Endothelial cell of umbilical vein (primary cell): ENCODE measurements around the gene PNPLA3. TPM values are rescaled to one million over a fixed set of nuclear protein-coding genes. Genes with fewer than 3 reads are reported as not detected.

ENCODE experiments used
- BruUV-seq: library from RNA; stranded (reverse); fragments of 400-500 nt; replicated peaks from 2 replicates; lab custom pipeline; 2021; lab: Mats Ljungman, UMichigan
- CTCF ChIA-PET: fragments of 300-600, 350-600 bp; sonication (Branson Sonifier 250); formaldehyde crosslinking; loops from one replicate; lab custom pipeline; 2021; ENCODE audit warnings: antibody characterized with exemption, inconsistent platforms; lab: Charles Lee
- POLR2A ChIA-PET: fragments of 300-600, 350-600 bp; sonication (Branson Sonifier 250); formaldehyde crosslinking; loops from one replicate; lab custom pipeline; 2021; ENCODE audit warnings: antibody characterized with exemption, inconsistent platforms; lab: Charles Lee
- DNase-seq: peaks from one replicate; pipeline ENCODE4 v3.0.0-alpha.2; 2011; ENCODE audit warnings: low read depth, low spot score
- FAIRE-seq: peaks from 2 replicates; lab custom pipeline; 2011; peaks lifted over from hg19 to GRCh38; lab: Jason Lieb, UNC
- H2AFZ ChIP-seq: 2 replicates; pipeline ENCODE4 v1.6.0; 2012; ENCODE audit warnings: low read depth, low read length, control low read depth, inconsistent platforms
- H3K27ac ChIP-seq: 2 replicates; pipeline ENCODE4 v1.5.1; 2011; ENCODE audit warnings: low read depth, mild to moderate bottlenecking, control low read depth, low read length, moderate library complexity; ENCODE audit not compliant: insufficient read depth
- H3K27me3 ChIP-seq, 2 experiments: 2 replicates each; pipeline versions ENCODE4 v1.6.0 to v1.6.1; 2011; ENCODE audit warnings: low read length in 2 of 2, mixed read lengths in 1 of 2; ENCODE audit not compliant: control insufficient read depth in 2 of 2, insufficient read depth in 2 of 2
- H3K36me3 ChIP-seq, 2 experiments: 2 replicates in 1 of 2; 3 replicates in 1 of 2; pipeline ENCODE4 v1.5.1; 2011; ENCODE audit warnings: low read length in 2 of 2, mild to moderate bottlenecking in 1 of 2, moderate library complexity in 1 of 2; ENCODE audit not compliant: control insufficient read depth in 2 of 2, insufficient read depth in 2 of 2; ENCODE audit errors: extremely low read depth in 1 of 2
- H3K4me1 ChIP-seq: 3 replicates; pipeline ENCODE4 v1.5.1; 2011; ENCODE audit warnings: mild to moderate bottlenecking, low read length; ENCODE audit not compliant: control insufficient read depth, insufficient read depth; ENCODE audit errors: extremely low read depth
- H3K4me2 ChIP-seq: 2 replicates; pipeline ENCODE4 v1.6.1; 2011; ENCODE audit warnings: low read length, control low read depth, mixed read lengths; ENCODE audit not compliant: insufficient read depth
- H3K4me3 ChIP-seq, 3 experiments: fragments of 200-600 bp in 1 of 3; sonication (generic), shearing (Covaris generic) in 1 of 3; replicated peaks in 1 of 3; 2 replicates each; pipeline ENCODE4 v1.5.1; 2011 to 2016; ENCODE audit warnings: control low read depth in 3 of 3, low read length in 3 of 3, mild to moderate bottlenecking in 2 of 3, inconsistent platforms in 1 of 3, low read depth in 1 of 3, moderate library complexity in 1 of 3; ENCODE audit not compliant: insufficient read depth in 1 of 3
- H3K79me2 ChIP-seq: 2 replicates; pipeline ENCODE4 v1.6.0; 2012; ENCODE audit warnings: low read length, inconsistent platforms; ENCODE audit not compliant: control insufficient read depth, insufficient read depth
- H3K9ac ChIP-seq: replicated peaks from 2 replicates; pipeline ENCODE3; 2011; ENCODE audit warnings: low read length, control low read depth; ENCODE audit not compliant: insufficient read depth; ENCODE audit errors: extremely low read depth
- H3K9me1 ChIP-seq: replicated peaks from 3 replicates; pipeline ENCODE4 v1.6.0; 2011; ENCODE audit warnings: mild to moderate bottlenecking, low read length; ENCODE audit not compliant: control insufficient read depth, insufficient read depth; ENCODE audit errors: extremely low read depth
- H3K9me3 ChIP-seq: replicated peaks from 2 replicates; pipeline ENCODE4 v1.5.1; 2012; ENCODE audit warnings: low read length, inconsistent platforms; ENCODE audit not compliant: control insufficient read depth, insufficient read depth
- H4K20me1 ChIP-seq: replicated peaks from 2 replicates; pipeline ENCODE3; 2011; ENCODE audit warnings: mild to moderate bottlenecking, low read length; ENCODE audit not compliant: control insufficient read depth, insufficient read depth; ENCODE audit errors: extremely low read depth
- EZH2 ChIP-seq: IDR thresholded peaks from 2 replicates; pipeline ENCODE4 v1.6.1; 2012; ENCODE audit warnings: borderline replicate concordance, low read depth, mild to moderate bottlenecking, moderate library complexity, low read length, inconsistent platforms; ENCODE audit not compliant: severe bottlenecking
- FOS ChIP-seq: IDR thresholded peaks from 2 replicates; pipeline ENCODE4 v1.6.1; 2011; ENCODE audit warnings: mild to moderate bottlenecking, low read length, moderate library complexity, borderline replicate concordance; ENCODE audit not compliant: insufficient read depth
- GATA2 ChIP-seq: IDR thresholded peaks from 2 replicates; pipeline ENCODE4 v1.7.0; 2011; ENCODE audit warnings: low read depth, mild to moderate bottlenecking, moderate library complexity, mixed read lengths, low read length; ENCODE audit not compliant: insufficient read length, insufficient read depth
- JUN ChIP-seq: IDR thresholded peaks from 2 replicates; pipeline ENCODE4 v1.6.1; 2011; ENCODE audit warnings: borderline replicate concordance, low read depth; ENCODE audit not compliant: insufficient read length, insufficient read depth
- MYC ChIP-seq: IDR thresholded peaks from one replicate; pipeline ENCODE4 v1.6.1; 2011; ENCODE audit warnings: mild to moderate bottlenecking, low read depth, low read length
- POLR2A ChIP-seq: IDR thresholded peaks from 2 replicates; pipeline ENCODE4 v1.6.1; 2012; ENCODE audit warnings: low read depth, mild to moderate bottlenecking, control low read depth, low read length
- POLR2AphosphoS5 ChIP-seq: IDR thresholded peaks from 2 replicates; pipeline ENCODE4 v1.6.1; 2012; ENCODE audit warnings: low read depth, mild to moderate bottlenecking, control low read depth, low read length, moderate library complexity; ENCODE audit not compliant: insufficient read depth
- dilution Hi-C: fragments of 300-500 bp; cut with MboI; formaldehyde crosslinking; loops from one replicate; pipeline ENCODE4 v1.15.0; 2019; ENCODE audit warnings: low sequenced_read_pairs; ENCODE audit not compliant: extremely low pct_ligation_motif_present
- intact Hi-C: fragments of 100-400 bp; cut with micrococcal nuclease; formaldehyde crosslinking; loops from one replicate; pipeline ENCODE4 v1.10.0; 2022
- polyA plus RNA-seq, 4 experiments: library from polyadenylated mRNA; depleted of rRNA in 3 of 4; stranded (reverse) in 3 of 4; unstranded in 1 of 4; fragments of >200 nt; gene quantifications; 2 replicates each; pipeline versions ENCODE4 v1.2.1 to v1.2.3, GENCODE V29; 2011 to 2012; ENCODE audit warnings: missing spikeins in 1 of 4
- total RNA-seq: library from RNA; stranded (reverse); gene quantifications from 2 replicates; pipeline ENCODE4 v1.2.3, GENCODE V29; 2021
- TF ChIP-seq, protein P1 (sequence below), 2 donors: IDR thresholded peaks; 1 replicate in 1 of 2; 2 replicates in 1 of 2; pipeline ENCODE4 v1.5.1; 2011; ENCODE audit warnings: low read length in 2 of 2, mild to moderate bottlenecking in 2 of 2, moderate library complexity in 2 of 2, control low read depth in 1 of 2, inconsistent platforms in 1 of 2, low read depth in 1 of 2; ENCODE audit not compliant: insufficient read depth in 1 of 2; ENCODE audit errors: extremely low read depth in 1 of 2
- TF ChIP-seq, protein P2 (sequence below): IDR thresholded peaks from 2 replicates; pipeline ENCODE4 v1.6.1; 2011; ENCODE audit not compliant: insufficient read depth, insufficient read length

Gene PNPLA3
- total and polyA plus RNA-seq, 2 donors (not counting 3 experiments of a cell fraction or from before 2014, with no cell fraction given) = 5.3 to 12.3 TPM

DNA sequence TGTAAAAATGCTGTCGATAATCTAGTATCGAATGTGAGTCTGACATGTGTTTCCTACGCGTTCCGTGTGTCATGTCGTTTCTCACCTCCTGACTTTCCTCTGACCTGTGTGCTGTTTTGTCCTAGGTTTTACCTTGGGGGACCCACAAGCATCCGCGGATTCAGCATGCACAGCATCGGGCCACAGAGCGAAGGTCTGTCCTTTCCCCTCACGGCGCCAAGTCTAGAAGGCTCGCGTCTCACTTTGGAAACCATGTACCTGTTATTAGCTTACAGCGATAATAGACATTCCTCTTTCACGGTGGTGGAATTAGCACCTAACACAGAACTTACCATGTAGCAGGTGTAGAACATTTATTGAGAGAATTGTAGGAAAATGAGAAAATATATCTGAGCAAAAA lies 60.2 kb downstream of the PNPLA3 start:
- FAIRE-seq (peak; percentile 37), DNase-seq (no peak)
- CTCF ChIA-PET = interaction anchor here (1.6 kb wide), 1 partner anchor 10 kb away, joined by 4 read pairs; no protein-coding TSS in a partner anchor
- Histone ChIP-seq H3K4me3 (no peak overlapping the region), H4K20me1 (no peaks in the 10 kb centered on the region), H3K4me1 (no peaks in the 10 kb centered on the region), H3K27me3 (no peaks in the 10 kb centered on the region), H3K36me3 (peaks cover 0 to 33% of the 10 kb centered on the region in 2 experiments), H3K79me2 (no peaks in the 10 kb centered on the region), H3K9me1 (no peaks in the 10 kb centered on the region), H3K9ac (no peak overlapping the region), H3K4me2 (no peak overlapping the region), H3K9me3 (no peaks in the 10 kb centered on the region), H2AFZ (no peak overlapping the region), H3K27ac (no peak overlapping the region)
- intact Hi-C loops = no loop called here
- no TSS peak for BruUV-seq
- POLR2A ChIA-PET = no interaction called here
- no peak for TF ChIP-seq FOS
- no peak for TF ChIP-seq JUN
- dilution Hi-C loops = no loop called here

DNA sequence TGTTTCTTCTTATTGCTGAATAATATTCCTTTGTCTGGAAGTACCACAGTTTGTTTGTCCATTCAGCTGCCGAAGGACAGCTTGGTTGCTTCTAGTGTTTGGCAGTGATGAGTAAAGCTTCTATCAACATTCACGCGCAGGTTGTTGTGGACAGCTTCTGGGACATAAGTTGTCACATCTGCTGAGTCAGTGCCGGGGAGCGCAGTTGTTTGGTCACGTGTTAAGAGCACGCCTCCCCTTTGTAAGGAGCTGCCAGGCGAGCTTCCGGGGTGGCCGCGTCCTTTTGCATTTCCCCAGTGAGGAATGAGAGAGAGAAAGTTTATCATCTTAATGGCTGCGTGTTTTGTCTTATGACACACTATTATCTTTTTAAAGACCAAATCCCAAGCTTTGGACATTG lies 61.9 kb downstream of the PNPLA3 start:
- Histone ChIP-seq H3K27me3 (no peaks in the 10 kb centered on the region), H3K4me2 (no peak overlapping the region), H3K4me1 (no peaks in the 10 kb centered on the region), H3K9me1 (no peaks in the 10 kb centered on the region), H3K79me2 (no peaks in the 10 kb centered on the region), H4K20me1 (no peaks in the 10 kb centered on the region), H3K9ac (no peak overlapping the region), H3K27ac (no peak overlapping the region), H3K4me3 (no peak overlapping the region), H2AFZ (no peak overlapping the region), H3K9me3 (no peaks in the 10 kb centered on the region), H3K36me3 (peaks cover 0 to 26% of the 10 kb centered on the region in 2 experiments)
- POLR2A ChIA-PET = interaction anchor here (0.7 kb wide), 1 partner anchor 495 kb away, joined by 3 read pairs; no protein-coding TSS in a partner anchor
- dilution Hi-C loops (no loop called here), intact Hi-C loops (no loop called here)
- CTCF ChIA-PET = interaction anchor here (1.2 kb wide), 1 partner anchor 100 kb away, joined by 8 read pairs; no protein-coding TSS in a partner anchor
- no TSS peak for BruUV-seq
- FAIRE-seq (no peak), DNase-seq (no peak)
- TF ChIP-seq POLR2AphosphoS5 (no peak), EZH2 (no peak), GATA2 (no peak), JUN (no peak), MYC (no peak), POLR2A (no peak), FOS (no peak)
- TF ChIP-seq, protein P1, sequence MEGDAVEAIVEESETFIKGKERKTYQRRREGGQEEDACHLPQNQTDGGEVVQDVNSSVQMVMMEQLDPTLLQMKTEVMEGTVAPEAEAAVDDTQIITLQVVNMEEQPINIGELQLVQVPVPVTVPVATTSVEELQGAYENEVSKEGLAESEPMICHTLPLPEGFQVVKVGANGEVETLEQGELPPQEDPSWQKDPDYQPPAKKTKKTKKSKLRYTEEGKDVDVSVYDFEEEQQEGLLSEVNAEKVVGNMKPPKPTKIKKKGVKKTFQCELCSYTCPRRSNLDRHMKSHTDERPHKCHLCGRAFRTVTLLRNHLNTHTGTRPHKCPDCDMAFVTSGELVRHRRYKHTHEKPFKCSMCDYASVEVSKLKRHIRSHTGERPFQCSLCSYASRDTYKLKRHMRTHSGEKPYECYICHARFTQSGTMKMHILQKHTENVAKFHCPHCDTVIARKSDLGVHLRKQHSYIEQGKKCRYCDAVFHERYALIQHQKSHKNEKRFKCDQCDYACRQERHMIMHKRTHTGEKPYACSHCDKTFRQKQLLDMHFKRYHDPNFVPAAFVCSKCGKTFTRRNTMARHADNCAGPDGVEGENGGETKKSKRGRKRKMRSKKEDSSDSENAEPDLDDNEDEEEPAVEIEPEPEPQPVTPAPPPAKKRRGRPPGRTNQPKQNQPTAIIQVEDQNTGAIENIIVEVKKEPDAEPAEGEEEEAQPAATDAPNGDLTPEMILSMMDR (IDR thresholded peaks at IDR 0.05; ENCODE audit: extremely low read depth in 1 of 2, insufficient read depth in 1 of 2, low read depth in 1 of 2, low read length in 2 of 2) = no peak
- TF ChIP-seq, protein P2, sequence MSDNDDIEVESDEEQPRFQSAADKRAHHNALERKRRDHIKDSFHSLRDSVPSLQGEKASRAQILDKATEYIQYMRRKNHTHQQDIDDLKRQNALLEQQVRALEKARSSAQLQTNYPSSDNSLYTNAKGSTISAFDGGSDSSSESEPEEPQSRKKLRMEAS = no peak
